GM21381 (cell line): Measurements from ENCODE around the gene PRR33.

Experiments used
- ATAC-seq: cut with Tn5 transposase; IDR thresholded peaks from one replicate; pipeline ENCODE4 v1.9.1; 2021; ENCODE audit warnings: mild to moderate bottlenecking, moderate library complexity; ENCODE audit not compliant: unreplicated experiment

PRR33 gene

DNA sequence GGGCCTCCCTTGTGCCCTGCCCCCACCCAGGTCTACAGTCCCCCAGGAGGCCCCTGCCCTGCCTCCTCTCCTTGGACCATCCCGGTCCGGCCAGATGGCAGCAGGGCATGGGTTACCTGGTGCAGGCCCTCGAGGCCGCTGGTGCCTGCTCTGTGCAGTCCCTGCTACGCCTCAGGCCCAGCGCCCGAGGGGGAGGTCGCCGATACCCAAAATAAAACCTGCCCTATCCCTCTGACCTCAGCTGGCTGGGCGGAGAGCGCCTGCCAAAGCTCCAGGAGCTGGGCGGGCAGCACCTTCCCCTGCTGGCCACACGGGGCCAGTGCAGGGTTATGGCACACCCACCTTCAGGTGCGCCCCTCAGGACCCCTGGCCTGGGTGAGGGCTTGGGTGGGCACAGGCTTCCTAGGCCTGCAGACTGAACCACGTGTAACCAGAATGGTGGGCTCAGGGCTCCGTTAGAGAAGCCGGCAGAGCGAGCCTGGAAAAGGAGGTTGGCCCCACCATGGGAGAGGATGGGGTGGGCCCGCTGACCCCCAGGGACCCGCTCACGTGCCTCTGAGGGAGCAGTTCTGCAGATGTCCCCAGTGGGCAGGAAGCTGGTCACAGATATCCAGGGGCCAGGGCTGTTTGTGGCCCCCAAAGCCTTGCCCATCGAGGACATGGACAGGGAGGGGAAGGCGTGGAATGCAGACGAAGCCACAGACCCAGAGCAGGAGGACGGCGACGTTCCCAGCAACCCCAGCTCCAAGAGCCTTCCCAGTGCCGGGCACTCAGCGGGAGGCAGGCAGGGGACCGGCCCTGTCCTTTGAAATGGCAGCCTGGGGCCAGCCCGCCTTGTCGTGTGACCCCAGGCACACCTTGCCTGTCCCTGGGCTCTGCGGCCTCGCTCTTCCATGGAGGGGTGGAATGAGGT lies 26.1 kb upstream of the PRR33 start:
- no peak for ATAC-seq

DNA sequence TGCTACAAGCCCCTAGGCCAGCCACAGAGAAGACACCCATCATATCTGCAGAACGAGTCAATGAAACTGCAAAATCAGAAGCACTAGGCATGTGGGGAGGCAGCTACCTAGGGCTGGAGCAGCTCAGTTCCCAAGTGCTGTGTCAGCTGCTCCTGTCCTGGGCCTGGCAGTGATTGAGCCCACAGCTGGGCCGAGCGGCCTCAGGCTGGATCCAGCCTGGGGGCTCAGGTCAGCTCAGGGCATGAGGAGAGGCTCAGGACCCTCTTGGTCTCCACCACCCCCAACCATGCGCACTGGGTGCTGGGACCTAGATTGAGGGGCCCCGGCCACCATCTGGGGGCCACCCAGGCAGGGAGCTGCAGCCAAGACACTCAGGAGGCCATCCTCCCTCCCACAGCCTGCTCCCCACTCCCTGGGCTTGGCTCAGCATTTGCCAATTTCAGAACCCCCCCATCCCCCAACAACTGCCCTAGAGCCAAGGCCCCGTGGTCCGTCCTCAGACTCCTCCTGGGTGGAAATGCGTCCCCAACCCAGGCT lies 25.4 kb upstream of the PRR33 start:
- ATAC-seq, result no peak

DNA sequence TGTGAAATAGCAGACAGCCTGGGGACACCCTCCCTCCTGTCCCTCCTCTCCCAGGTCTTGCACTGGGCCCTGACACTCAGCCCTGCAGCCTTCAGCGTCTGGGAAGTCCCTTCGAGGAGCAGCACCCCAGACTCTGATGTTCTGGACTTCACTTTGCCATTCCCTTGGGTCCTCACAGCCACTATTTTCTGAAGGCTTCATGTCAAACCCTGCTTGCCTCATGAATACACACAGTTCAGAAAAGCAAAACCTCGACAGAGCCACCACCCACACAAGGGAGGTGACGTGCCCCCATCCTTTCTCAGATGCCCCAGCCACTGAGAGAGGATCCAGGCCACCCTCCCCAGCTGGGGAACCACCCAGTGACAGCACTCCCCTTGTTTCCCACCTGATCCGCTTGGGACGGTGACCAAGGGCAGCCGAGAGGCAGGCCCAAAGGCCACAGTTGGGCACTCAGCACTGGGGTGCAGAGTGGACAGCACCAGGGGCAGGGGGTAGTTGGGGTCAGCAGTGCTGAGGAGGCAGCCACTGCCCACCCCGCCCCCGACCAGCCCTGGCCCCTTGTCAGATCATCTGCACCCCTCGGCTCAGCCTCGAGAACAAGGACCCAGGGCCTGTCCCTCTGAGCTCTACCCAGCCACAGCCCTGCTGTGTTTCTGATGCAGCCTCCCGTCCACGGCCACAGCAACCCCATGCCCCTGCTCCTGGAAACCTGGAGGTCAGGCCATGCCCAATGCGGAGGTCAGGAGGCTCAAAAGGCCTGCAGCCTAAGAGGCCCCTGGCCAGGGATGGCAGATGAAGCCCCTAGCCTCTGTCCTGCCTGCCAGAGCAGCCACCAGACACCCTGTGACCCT lies 24.7 kb upstream of the PRR33 start:
- no peak for ATAC-seq

DNA sequence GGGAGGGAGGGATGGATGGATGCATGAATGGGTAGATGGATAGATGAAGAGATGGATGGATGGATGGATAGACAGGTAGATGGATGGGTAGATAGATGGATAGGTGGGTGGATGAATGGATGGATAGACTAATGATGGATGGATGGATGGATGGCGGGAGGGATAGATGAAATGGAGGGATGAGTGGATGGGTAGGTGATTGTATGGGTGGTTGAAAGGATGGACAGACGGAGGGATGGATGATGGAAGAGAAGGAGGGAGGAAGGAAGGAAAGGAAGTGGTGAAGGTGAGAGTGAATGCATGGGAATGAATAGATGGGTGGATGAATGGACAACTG lies 24.1 kb upstream of the PRR33 start:
- no peak for ATAC-seq

DNA sequence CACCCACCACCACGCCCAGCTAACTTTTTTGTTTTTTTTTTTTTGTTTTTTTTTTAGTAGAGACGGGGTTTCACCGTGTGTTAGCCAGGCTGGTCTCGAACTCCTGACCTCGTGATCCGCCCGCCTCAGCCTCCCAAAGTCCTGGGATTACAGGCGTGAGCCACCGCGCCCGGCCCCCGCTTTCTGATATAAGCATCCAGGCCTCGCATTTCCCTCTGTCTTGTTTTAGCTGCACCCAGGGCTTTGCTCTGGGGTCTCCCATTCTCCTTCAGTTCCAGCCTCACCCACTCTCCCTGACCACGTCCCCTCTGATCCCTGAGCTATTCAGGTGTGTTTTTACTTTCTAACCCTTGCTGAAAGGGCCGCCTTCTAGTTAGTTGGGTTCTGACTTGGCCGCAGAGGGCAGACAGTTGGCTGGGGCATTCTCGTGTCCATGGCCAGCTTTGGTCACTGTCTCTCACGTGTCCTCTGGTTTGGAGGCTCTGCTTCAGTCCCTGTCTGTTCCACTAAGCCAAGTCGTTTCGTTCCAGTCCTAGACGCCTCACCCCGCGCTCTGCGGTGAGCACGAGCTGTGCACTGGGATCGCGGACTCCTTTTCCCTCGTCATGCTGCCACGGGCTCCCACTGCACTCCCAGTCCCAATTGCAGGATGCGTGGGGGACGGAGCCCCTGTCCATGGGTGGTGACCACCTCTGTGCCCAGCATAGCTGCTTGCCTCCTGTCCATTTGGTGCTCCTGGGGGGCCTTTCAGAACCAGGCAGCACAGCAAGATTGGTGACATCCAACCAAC lies 21.8 kb upstream of the PRR33 start:
- ATAC-seq, result no peak

DNA sequence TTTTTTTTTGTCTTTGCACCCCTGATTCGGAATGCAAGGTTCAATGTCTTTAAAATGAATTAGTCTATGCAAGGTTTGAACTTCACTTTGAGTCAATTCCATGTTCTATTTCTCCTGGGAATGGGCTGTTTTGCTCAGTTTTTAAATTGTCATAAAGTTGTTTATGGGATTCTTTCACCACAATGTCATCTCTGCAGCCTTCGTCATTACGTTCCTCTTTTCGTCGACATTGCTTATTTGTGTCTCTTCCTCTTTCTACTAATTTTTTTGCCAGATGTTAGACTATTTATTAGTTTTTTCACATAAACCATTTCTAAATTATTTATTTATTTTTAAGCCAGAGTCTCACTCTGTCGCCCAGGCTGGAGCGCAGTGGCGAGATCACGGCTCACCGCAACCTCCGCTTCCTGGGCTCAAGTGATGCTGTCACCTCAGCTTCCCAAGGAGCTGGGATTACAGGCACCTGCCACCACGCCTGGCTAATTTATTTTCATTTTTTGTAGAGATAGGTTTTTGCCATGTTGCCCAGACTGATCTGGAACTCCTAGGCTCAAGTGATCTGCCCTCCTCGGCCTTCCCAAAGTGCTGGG lies 20.7 kb upstream of the PRR33 start:
- no peak for ATAC-seq

DNA sequence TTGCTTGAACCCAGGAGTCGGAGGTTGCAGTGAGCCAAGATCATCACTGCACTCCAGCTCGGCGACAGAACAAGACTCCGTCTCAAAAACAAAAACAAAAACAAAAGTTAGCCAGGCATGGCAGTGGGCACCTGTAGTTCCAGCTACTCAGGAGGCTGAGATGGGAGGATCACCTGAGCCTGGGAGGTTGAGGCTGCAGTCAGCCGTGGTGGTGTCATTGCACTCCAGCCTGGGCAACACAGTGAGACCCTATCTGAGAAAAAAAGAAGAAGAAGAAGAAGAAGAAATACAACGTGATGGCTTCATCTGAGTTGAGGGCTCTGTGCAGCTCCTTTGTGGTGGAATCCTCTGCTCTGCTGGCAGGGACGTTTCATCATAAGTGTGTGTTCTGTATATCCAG lies 17.8 kb upstream of the PRR33 start:
- ATAC-seq, result no peak

DNA sequence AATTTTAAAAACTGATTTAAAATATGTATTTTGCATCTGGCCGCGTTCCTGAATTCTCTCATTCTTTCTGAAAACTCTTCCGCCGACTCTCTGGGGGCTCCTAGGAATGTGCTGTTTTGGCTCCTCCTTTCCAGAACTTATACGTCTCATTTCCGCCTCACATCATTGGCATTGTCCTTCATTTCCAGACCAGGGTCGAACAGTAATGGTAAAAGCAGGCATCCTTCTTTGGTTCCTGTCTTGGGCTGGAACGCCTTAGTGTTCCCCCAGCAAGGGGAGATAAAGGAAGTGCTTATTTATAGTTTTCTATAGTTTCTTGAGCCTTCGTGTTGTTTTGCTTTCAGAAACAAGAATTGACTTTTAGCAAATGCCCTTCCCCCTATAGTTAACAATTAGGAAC lies 16.9 kb upstream of the PRR33 start:
- ATAC-seq, result no peak

DNA sequence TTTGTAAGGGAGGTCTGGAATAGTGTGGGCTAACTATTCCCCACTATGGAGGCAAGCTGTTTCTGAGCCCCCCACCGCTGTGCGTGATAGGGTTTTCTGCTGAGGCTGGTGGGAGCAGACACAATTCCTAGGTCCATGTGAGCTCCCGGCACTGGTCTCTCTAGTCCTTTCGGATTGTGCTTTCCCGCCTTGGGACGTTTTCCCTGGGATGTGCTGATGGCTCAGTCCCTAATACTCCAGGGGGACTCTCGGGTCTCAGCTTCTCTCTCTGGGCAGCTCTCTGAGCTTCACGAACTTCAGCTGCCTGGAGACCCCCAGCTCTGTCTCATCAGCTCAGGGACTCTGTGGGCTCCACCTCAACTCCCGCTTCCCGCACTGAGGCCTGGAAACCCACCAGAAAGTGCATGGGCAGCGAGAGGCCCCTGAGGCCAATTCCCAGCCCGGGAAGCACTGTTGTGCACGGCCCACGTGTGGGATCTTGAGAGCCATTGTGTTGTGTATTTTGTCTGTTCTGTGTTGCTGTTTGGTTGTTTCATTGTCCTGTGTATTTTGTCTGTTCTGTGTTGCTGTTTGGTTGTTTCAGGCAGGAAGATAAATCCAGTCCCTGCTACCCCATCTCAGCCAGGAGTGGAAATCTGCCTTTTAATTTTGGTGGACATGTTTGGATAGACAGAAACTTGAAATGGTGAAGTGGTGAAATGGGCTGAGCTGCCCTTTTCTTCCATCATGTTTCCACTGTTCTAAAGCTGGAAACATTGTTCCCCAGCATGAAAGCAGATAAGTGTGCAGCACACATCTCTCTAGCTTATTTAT lies 15.1 kb upstream of the PRR33 start:
- no peak for ATAC-seq

DNA sequence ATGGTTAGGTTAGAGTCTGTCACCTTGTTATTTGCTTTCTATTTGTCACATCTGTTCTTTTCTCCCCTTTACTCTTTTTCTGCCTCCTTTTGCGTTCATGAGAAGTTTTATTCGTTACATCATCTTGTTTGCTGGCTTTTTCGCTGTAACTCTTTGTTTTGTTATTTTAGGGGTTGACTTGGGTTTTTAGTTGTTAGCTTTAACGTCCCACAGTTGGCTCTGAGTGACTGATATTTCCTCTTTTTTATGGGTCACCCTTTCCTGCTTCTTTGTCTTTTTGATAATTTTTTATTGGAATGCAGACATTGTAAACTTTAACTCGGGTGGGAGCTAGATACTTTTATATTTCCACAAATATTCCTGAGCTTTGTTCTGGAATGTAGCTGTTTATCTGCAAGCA lies 14.5 kb upstream of the PRR33 start:
- no peak for ATAC-seq

DNA sequence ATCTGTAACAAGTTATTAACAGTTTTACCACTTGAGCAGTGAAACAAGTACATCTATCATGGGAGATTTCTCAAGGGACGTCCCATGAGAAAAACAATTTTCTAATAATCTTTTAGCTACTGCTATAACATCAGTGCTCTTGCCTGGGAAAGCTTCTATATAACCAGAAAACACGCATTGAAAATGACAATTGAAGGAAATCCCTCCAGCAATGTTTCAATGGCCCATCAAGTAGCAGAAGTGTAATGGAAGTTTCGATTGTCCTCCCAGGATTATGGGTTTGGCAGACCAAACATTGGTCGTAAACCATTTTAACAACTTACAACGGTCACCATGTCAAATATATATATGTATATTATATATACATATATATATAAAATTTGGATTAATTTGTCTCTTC lies 8.0 kb upstream of the PRR33 start:
- no peak for ATAC-seq

DNA sequence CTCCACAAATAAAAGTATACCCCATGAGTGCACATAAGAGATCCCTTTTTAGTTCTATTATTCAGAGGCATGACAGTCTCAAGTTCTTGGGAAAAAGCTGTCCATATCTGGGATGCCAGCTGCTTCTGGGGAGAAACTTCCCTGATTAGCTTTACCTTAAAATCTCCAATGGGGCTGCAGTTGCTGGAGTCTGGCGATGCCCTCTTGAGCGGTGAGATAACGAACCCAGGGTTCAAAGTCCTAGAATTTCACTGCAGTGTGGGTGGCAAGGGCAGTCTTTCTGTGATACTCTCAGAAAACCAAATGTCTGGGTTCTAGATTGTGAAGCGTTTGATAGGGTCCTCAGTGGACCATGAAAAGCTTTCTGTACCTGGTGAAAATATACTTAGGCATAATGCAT lies 7.4 kb upstream of the PRR33 start:
- no peak for ATAC-seq

DNA sequence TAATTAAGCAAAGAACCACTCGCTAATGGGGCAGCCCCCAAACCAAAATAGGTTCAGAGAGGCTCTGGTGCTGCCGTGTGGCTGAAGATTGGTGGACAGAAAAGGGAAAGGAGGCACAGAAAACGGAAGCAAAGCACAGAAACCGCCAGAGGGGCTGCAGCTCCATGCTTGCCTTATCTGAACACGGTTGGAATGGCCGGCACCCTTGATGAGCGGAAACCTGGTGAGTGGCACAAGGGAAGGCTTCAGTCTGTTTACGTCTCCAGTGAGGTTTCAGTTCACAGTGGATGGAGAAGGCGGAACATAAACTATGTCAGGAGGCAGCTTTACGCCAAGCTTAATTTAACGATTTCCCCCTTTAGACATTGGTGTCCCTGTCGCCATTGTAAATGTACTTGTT lies 5.2 kb upstream of the PRR33 start:
- no peak for ATAC-seq

DNA sequence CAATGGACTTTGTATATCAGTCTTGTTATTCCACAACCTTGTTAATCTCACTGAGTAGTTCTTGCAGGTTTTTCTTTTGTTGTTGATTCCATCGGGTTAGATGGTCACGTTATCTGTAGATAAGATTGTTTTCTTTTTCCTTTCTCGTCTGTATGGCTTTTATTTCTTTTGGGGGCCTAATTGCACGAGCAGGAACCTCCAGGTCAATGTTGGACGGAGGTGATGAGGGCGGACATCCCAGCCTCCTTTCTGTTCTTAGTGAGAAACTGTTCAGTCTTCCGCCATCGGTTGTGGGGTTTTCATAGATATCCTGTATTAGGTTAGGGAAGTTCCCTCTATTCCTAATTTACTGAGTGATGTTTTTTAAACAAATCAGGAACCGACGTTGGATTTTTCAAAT lies 4.8 kb upstream of the PRR33 start:
- ATAC-seq, result no peak

DNA sequence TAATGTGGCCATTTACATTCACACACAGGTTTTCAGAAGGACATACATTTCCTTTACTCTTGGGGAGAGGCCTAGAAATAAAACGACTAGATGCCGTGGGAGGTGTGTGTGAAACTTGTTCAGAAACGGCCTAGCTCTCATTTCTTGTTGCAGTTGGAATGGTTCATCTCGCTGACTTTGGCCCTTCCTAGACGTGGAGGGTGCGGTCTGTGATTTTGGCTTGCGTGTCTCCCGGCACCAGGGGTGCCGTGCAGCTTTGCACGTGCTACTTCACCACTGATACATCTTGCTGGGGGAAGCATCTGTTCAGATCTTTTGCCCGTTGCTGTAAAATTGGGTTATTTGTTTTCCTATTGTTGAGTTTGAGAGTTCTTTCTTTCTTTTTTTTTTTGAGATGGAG lies 3.1 kb upstream of the PRR33 start:
- ATAC-seq, result no peak

DNA sequence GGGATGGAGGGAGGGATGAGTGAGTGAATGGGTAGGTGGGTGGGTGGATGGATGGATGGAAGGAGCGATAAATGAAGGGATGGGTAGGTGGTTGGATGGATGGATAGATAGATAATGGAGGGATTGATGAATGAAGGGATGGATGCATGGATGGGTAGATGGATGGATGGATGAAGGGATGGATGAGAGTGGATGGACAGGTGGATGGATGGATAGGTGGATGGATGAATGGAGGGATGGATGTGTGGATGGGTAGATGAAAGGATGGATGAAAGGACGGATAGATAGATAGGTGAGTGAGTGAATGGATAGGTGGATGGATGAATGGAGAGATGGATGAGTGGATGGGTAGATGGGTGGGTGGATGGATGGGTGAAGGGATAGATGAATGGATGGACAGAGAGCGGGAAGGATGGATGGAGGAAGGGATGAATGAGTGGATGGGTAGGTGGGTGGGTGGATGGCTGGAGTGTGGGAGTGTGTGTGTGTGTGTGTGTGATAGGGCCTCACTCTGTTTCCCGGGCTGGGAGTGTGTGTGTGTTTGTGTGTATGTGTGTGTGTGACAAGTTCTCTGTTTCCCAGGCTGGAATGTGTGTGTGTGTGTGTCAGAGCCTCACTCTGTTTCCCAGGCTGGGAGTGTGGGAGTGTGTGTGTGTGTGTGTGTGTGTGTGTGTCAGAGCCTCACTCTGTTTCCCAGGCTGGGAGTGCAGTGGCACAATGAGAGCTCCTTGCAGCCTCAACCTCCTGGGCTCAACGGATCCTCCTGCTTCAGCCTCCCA lies 2.1 kb upstream of the PRR33 start:
- no peak for ATAC-seq

DNA sequence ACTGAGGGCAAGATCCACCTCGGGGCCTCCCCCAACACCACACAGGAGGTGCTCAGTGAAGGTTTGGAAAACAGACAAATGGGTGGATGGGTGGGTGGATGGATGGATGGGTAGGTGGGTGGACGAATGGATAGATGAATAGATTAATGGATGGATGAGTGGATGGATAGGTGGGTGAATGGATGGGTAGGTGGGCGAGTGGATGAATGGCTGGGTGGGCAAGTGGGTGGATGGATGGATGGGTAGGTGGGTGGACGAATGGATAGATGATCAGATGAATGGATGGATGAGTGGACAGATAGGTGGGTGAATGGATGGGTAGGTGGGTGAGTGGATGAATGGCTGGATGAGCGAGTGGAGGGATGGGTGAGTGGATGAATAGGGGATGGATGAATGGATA lies 863 bp upstream of the PRR33 start:
- no peak for ATAC-seq

DNA sequence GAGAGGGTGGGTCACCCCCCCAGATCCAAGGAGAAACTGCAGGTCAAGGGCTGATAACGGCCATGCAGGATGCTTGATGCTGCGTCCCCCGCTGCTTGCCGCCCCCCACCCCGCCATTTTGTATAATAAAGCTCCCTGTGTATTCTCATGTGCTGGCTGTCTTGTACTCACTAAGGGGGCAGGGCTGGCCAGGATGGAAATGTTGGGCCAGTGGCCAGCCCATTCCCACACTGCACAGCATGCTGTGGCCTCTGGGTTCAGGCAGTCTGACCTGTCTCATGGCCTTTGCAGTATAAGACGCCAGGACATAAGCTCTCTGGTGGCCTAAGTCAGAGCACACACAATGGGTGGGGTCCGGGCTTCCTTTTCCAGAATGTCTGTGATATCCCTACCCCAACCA lies 421 bp upstream of the PRR33 start:
- ATAC-seq, result no peak
